ENCODE measurements around the gene EYA2.

DNA sequence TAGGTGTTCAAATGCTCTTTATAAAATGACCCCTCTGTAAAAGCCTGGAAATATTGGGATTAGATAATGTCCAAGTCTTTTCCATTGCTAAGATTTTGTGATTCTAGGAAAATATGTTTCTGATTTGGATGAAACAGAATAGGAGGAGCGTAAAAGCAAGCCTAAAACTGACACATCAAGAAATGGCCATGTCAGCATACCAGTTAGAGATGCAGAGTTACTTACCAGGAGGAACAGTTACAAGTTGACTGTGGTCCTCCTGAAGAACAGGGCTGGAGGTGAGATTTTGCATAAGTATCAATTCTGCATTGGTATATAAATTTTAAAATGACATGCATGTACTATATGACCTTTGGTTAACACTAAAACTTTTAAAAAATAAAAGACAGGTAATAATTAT lies 35.3 kb downstream of the EYA2 start:
- TF ChIP-seq POLR2A (IDR thresholded peaks at IDR 0.05) (no peak), POLR2AphosphoS5 (IDR thresholded peaks at IDR 0.05; ENCODE audit: insufficient read depth in 1 of 2, low read depth in 1 of 2) (no peak)
- TF ChIP-seq, protein P1, sequence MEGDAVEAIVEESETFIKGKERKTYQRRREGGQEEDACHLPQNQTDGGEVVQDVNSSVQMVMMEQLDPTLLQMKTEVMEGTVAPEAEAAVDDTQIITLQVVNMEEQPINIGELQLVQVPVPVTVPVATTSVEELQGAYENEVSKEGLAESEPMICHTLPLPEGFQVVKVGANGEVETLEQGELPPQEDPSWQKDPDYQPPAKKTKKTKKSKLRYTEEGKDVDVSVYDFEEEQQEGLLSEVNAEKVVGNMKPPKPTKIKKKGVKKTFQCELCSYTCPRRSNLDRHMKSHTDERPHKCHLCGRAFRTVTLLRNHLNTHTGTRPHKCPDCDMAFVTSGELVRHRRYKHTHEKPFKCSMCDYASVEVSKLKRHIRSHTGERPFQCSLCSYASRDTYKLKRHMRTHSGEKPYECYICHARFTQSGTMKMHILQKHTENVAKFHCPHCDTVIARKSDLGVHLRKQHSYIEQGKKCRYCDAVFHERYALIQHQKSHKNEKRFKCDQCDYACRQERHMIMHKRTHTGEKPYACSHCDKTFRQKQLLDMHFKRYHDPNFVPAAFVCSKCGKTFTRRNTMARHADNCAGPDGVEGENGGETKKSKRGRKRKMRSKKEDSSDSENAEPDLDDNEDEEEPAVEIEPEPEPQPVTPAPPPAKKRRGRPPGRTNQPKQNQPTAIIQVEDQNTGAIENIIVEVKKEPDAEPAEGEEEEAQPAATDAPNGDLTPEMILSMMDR (IDR thresholded peaks at IDR 0.05) = no peak
